KOPT-K1 (cell line): ENCODE data around the gene C1QTNF4.
"Not testable (repeated sequence)": the region's sequence is repeated elsewhere in the genome, so short reads cannot be mapped to it uniquely, and the experiment has no call there.

Experiments
- H3K27ac ChIP-seq: fragments of 200-600 bp; sonication (generic); 2 replicates; pipeline ENCODE4 v1.5.1; 2016; ENCODE audit warnings: antibody characterized with exemption, mild to moderate bottlenecking, low read depth, low read length; ENCODE audit not compliant: poor library complexity, severe bottlenecking
- H3K36me3 ChIP-seq: fragments of 200-600 bp; sonication (generic); 2 replicates; pipeline ENCODE4 v1.5.1; 2017; ENCODE audit warnings: antibody characterized with exemption, mild to moderate bottlenecking, low read length, moderate library complexity; ENCODE audit not compliant: insufficient read depth
- H3K9me3 ChIP-seq: fragments of 200-600 bp; sonication (generic); 2 replicates; pipeline ENCODE4 v1.5.1; 2017; ENCODE audit warnings: antibody characterized with exemption, low read length, mild to moderate bottlenecking; ENCODE audit not compliant: insufficient read depth, poor library complexity, severe bottlenecking

The C1QTNF4 gene

GRCh38 chr11:47593934-47594855 lies at the start of gene C1QTNF4:
TSS of gene C1QTNF4 (minus strand) at chr11:47594411. CDS start at chr11:47590810, 3,601 bp downstream.
- Histone ChIP-seq H3K36me3 (no peaks in the 10 kb centered on the region), H3K9me3 (no peaks in the 10 kb centered on the region), H3K27ac (no peak within 1 kb of the TSS)

- peaks cover 29% of the 10 kb centered on the region for H3K36me3 ChIP-seq
- H3K9me3 ChIP-seq, result no peaks in the 10 kb centered on the region
These were observed 48.1 kb upstream of the C1QTNF4 start, which contains the start of gene MTCH2 for GRCh38 chr11:47642099-47642855. TSS of gene MTCH2 (minus strand) at chr11:47642559. CDS start at chr11:47642465, 94 bp downstream.

GRCh38 chr11:47641600-47642098 lies 47.4 kb upstream of the C1QTNF4 start:
- peaks cover 33% of the 10 kb centered on the region for H3K36me3 ChIP-seq
- no peaks in the 10 kb centered on the region for H3K9me3 ChIP-seq
- H3K27ac ChIP-seq, result peak overlapping the region; percentile 64

More at GRCh38 chr11:47642099-47642855, 48.1 kb upstream of the C1QTNF4 start, which contains the start of gene MTCH2:
- peak within 1 kb of the TSS; percentile 64 for H3K27ac ChIP-seq

- H3K36me3 ChIP-seq, result peaks cover 45% of the 10 kb centered on the region
- H3K9me3 ChIP-seq, H3K27ac ChIP-seq: not testable (repeated sequence)
These were observed 46.3 kb upstream of the C1QTNF4 start for GRCh38 chr11:47640506-47640905.

GRCh38 chr11:47636331-47636730 lies 42.1 kb upstream of the C1QTNF4 start:
- H3K27ac ChIP-seq, H3K9me3 ChIP-seq: not testable (repeated sequence)
- H3K36me3 ChIP-seq, result peaks cover 84% of the 10 kb centered on the region

GRCh38 chr11:47631473-47631872 lies 37.3 kb upstream of the C1QTNF4 start:
- peaks cover 97% of the 10 kb centered on the region for H3K36me3 ChIP-seq
- no peak overlapping the region for H3K27ac ChIP-seq
- no peaks in the 10 kb centered on the region for H3K9me3 ChIP-seq

- peaks cover 98% of the 10 kb centered on the region for H3K36me3 ChIP-seq
- H3K9me3 ChIP-seq, result no peaks in the 10 kb centered on the region
- no peak overlapping the region for H3K27ac ChIP-seq
These were observed 33.8 kb upstream of the C1QTNF4 start for GRCh38 chr11:47628026-47628425.

- H3K36me3 ChIP-seq, result peaks cover 98% of the 10 kb centered on the region
- no peaks in the 10 kb centered on the region for H3K9me3 ChIP-seq
- no peak overlapping the region for H3K27ac ChIP-seq
These were observed 32.0 kb upstream of the C1QTNF4 start for GRCh38 chr11:47626234-47626633.

GRCh38 chr11:47620836-47621378 lies 26.7 kb upstream of the C1QTNF4 start:
- H3K36me3 ChIP-seq, result peaks cover 98% of the 10 kb centered on the region

GRCh38 chr11:47617417-47617809 lies 23.2 kb upstream of the C1QTNF4 start:
- Histone ChIP-seq H3K27ac (no peak overlapping the region), H3K9me3 (no peaks in the 10 kb centered on the region), H3K36me3 (peaks cover 73% of the 10 kb centered on the region)

More at GRCh38 chr11:47620836-47621378, 26.7 kb upstream of the C1QTNF4 start:
- Histone ChIP-seq H3K9me3 (no peaks in the 10 kb centered on the region), H3K27ac (no peak overlapping the region)

GRCh38 chr11:47616726-47617416 lies 22.7 kb upstream of the C1QTNF4 start:
- Histone ChIP-seq H3K9me3 (no peaks in the 10 kb centered on the region), H3K27ac (no peak overlapping the region), H3K36me3 (peaks cover 70% of the 10 kb centered on the region)

- no peaks in the 10 kb centered on the region for H3K9me3 ChIP-seq
- no peak overlapping the region for H3K27ac ChIP-seq
- H3K36me3 ChIP-seq, result peaks cover 70% of the 10 kb centered on the region
These were observed 21.0 kb upstream of the C1QTNF4 start for GRCh38 chr11:47615249-47615648.

- H3K27ac ChIP-seq, result no peak overlapping the region
These were observed 17.2 kb upstream of the C1QTNF4 start for GRCh38 chr11:47611348-47611794.

GRCh38 chr11:47609675-47610074 lies 15.5 kb upstream of the C1QTNF4 start:
- Histone ChIP-seq H3K36me3 (peaks cover 53% of the 10 kb centered on the region), H3K9me3 (no peaks in the 10 kb centered on the region), H3K27ac (no peak overlapping the region)

More at GRCh38 chr11:47611348-47611794, 17.2 kb upstream of the C1QTNF4 start:
- H3K36me3 ChIP-seq, result peaks cover 53% of the 10 kb centered on the region
- no peaks in the 10 kb centered on the region for H3K9me3 ChIP-seq
